H1 (cell line): ENCODE data around the gene MSMP. TPM values are rescaled to one million over a fixed set of nuclear protein-coding genes. Genes with fewer than 3 reads are reported as not detected.

Experiments used
- CTCF ChIA-PET: fragments of 300-600 bp; sonication (Branson Sonifier 250); formaldehyde crosslinking; loops from one replicate; lab custom pipeline; 2021; ENCODE audit not compliant: partially characterized antibody; lab: Charles Lee
- POLR2A ChIA-PET: fragments of 300-600 bp; sonication (Branson Sonifier 250); formaldehyde crosslinking; loops from one replicate; lab custom pipeline; 2021; ENCODE audit warnings: inconsistent platforms; ENCODE audit not compliant: partially characterized antibody; lab: Charles Lee
- DNase-seq, 2 experiments: peaks; one replicate each; pipeline versions ENCODE4 v3.0.0 to v3.0.0-alpha.2; 2010 to 2022; ENCODE audit warnings: low spot score in 2 of 2, low read depth in 1 of 2, mixed read lengths in 1 of 2
- FAIRE-seq: peaks from 2 replicates; lab custom pipeline; 2011; peaks lifted over from hg19 to GRCh38; lab: Jason Lieb, UNC
- H2AFZ ChIP-seq: 2 replicates; pipeline ENCODE4 v1.8.1; 2012; ENCODE audit warnings: low read length, inconsistent platforms
- H2AK5ac ChIP-seq: 2 replicates; pipeline ENCODE4 v1.6.1; 2013; ENCODE audit warnings: low read depth, low read length
- H2BK120ac ChIP-seq: replicated peaks from 2 replicates; pipeline ENCODE3; 2013; ENCODE audit warnings: low read depth, low read length, inconsistent platforms
- H2BK12ac ChIP-seq: 2 replicates; pipeline ENCODE4 v1.6.1; 2013; ENCODE audit warnings: low read depth, low read length
- H2BK15ac ChIP-seq: 2 replicates; pipeline ENCODE4 v1.6.1; 2013; ENCODE audit warnings: low read length
- H2BK20ac ChIP-seq: 2 replicates; pipeline ENCODE4 v1.6.1; 2013; ENCODE audit warnings: low read length
- H2BK5ac ChIP-seq: 2 replicates; pipeline ENCODE4 v1.6.1; 2013; ENCODE audit warnings: low read depth, low read length
- H3K14ac ChIP-seq: 2 replicates; pipeline ENCODE4 v1.6.1; 2013; ENCODE audit warnings: inconsistent platforms; ENCODE audit not compliant: insufficient read length
- H3K18ac ChIP-seq: 2 replicates; pipeline ENCODE4 v1.6.1; 2013; ENCODE audit warnings: low read length; ENCODE audit errors: extremely low read depth
- H3K23ac ChIP-seq: 2 replicates; pipeline ENCODE4 v1.6.1; 2013; ENCODE audit warnings: inconsistent platforms; ENCODE audit not compliant: insufficient read length
- H3K23me2 ChIP-seq: 2 replicates; pipeline ENCODE4 v1.6.1; 2013; ENCODE audit warnings: low read depth, low read length
- H3K27ac ChIP-seq: 2 replicates; pipeline ENCODE4 v1.6.1; 2011; ENCODE audit warnings: low read depth, low read length, inconsistent platforms
- H3K27me3 ChIP-seq, 4 experiments: replicated peaks in 1 of 4; 1 replicate in 1 of 4; 2 replicates in 3 of 4; pipeline versions ENCODE4 v1.6.1 to v1.8.1; 2011 to 2013; ENCODE audit warnings: low read length in 3 of 4, mild to moderate bottlenecking in 3 of 4, inconsistent platforms in 2 of 4, mixed read lengths in 2 of 4, moderate library complexity in 1 of 4; ENCODE audit not compliant: control insufficient read depth in 3 of 4, insufficient read depth in 3 of 4; ENCODE audit errors: extremely low read depth in 1 of 4
- H3K36me3 ChIP-seq, 4 experiments: 2 replicates each; pipeline versions ENCODE4 v1.6.1 to v1.8.1; 2011 to 2013; ENCODE audit warnings: mild to moderate bottlenecking in 4 of 4, low read length in 3 of 4, moderate library complexity in 2 of 4, control low read depth in 1 of 4, inconsistent platforms in 1 of 4; ENCODE audit not compliant: insufficient read depth in 4 of 4, control insufficient read depth in 2 of 4
- H3K4ac ChIP-seq: replicated peaks from 2 replicates; pipeline ENCODE3; 2013; ENCODE audit warnings: low read length, low read depth, mixed read lengths, inconsistent platforms; ENCODE audit not compliant: insufficient read length
- H3K4me1 ChIP-seq, 4 experiments: replicated peaks in 1 of 4; 1 replicate in 1 of 4; 2 replicates in 3 of 4; pipeline versions ENCODE4 v1.6.1 to v1.8.1; 2011 to 2013; ENCODE audit warnings: low read length in 3 of 4, inconsistent platforms in 2 of 4, mixed read lengths in 1 of 4; ENCODE audit not compliant: insufficient read depth in 4 of 4, control insufficient read depth in 3 of 4
- H3K4me2 ChIP-seq, 2 experiments: 2 replicates each; pipeline versions ENCODE4 v1.6.1 to v1.8.1; 2011 to 2013; ENCODE audit warnings: low read depth in 2 of 2, low read length in 2 of 2, control low read depth in 1 of 2, inconsistent platforms in 1 of 2, mild to moderate bottlenecking in 1 of 2; ENCODE audit not compliant: insufficient read depth in 1 of 2
- H3K4me3 ChIP-seq, 4 experiments: fragments of 200-600, 300-600 bp in 1 of 4; sonication (generic), shearing (Covaris generic), sonication (Bioruptor Twin) in 1 of 4; 2 replicates each; pipeline versions ENCODE4 v1.5.1 to v1.8.1; 2011 to 2016; ENCODE audit warnings: low read length in 4 of 4, low read depth in 3 of 4, control low read depth in 2 of 4, inconsistent platforms in 2 of 4, mild to moderate bottlenecking in 2 of 4, mixed read lengths in 1 of 4, moderate library complexity in 1 of 4; ENCODE audit not compliant: insufficient read depth in 2 of 4; ENCODE audit errors: extremely low read depth in 1 of 4
- H3K56ac ChIP-seq: replicated peaks from 2 replicates; pipeline ENCODE3; 2013; ENCODE audit warnings: low read depth, mild to moderate bottlenecking, mixed read lengths, low read length, inconsistent platforms; ENCODE audit not compliant: insufficient read length
- H3K79me1 ChIP-seq: 2 replicates; pipeline ENCODE4 v1.6.1; 2013; ENCODE audit warnings: low read depth, low read length, control low read depth
- H3K79me2 ChIP-seq, 2 experiments: 2 replicates each; pipeline versions ENCODE4 v1.6.1 to v1.8.1; 2012 to 2013; ENCODE audit warnings: low read length in 2 of 2, mild to moderate bottlenecking in 2 of 2, inconsistent platforms in 1 of 2; ENCODE audit not compliant: insufficient read depth in 2 of 2, control insufficient read depth in 1 of 2
- H3K9ac ChIP-seq, 4 experiments: replicated peaks in 1 of 4; 1 replicate in 1 of 4; 2 replicates in 3 of 4; pipeline versions ENCODE4 v1.6.1 to v1.8.1; 2011 to 2013; ENCODE audit warnings: low read depth in 3 of 4, low read length in 3 of 4, control low read depth in 2 of 4, mild to moderate bottlenecking in 2 of 4, moderate library complexity in 2 of 4, inconsistent platforms in 1 of 4; ENCODE audit errors: extremely low read depth in 1 of 4
- H3K9me3 ChIP-seq, 2 experiments: 2 replicates each; pipeline versions ENCODE4 v1.6.1 to v1.8.1; 2012 to 2013; ENCODE audit warnings: mild to moderate bottlenecking in 2 of 2, moderate library complexity in 2 of 2, control low read depth in 1 of 2, inconsistent platforms in 1 of 2, low read depth in 1 of 2, low read length in 1 of 2, mixed read lengths in 1 of 2; ENCODE audit not compliant: insufficient read depth in 2 of 2
- H4K20me1 ChIP-seq, 2 experiments: replicated peaks in 1 of 2; 2 replicates each; pipeline versions ENCODE3 to v1.8.1; 2011 to 2013; ENCODE audit warnings: inconsistent platforms in 2 of 2, low read length in 2 of 2, mild to moderate bottlenecking in 1 of 2; ENCODE audit not compliant: insufficient read depth in 2 of 2, control insufficient read depth in 1 of 2
- H4K5ac ChIP-seq: 2 replicates; pipeline ENCODE4 v1.6.1; 2013; ENCODE audit warnings: low read length, low read depth, mixed read lengths, inconsistent platforms; ENCODE audit not compliant: insufficient read length
- H4K8ac ChIP-seq: 2 replicates; pipeline ENCODE4 v1.8.0; 2013; ENCODE audit warnings: mild to moderate bottlenecking, moderate library complexity, low read length, inconsistent platforms; ENCODE audit not compliant: insufficient read depth; ENCODE audit errors: extremely low read depth
- H4K91ac ChIP-seq: replicated peaks from 2 replicates; pipeline ENCODE3; 2013; ENCODE audit warnings: low read length, mixed read lengths, inconsistent platforms; ENCODE audit not compliant: insufficient read length
- ASH2L ChIP-seq: fragments of 200-600, 300-600 bp; sonication (generic); IDR thresholded peaks from one replicate; pipeline ENCODE4 v1.7.1; 2017; ENCODE audit warnings: low read length
- KDM4A ChIP-seq: IDR thresholded peaks from one replicate; pipeline ENCODE4 v1.7.1; 2012; ENCODE audit warnings: low read depth, mild to moderate bottlenecking, moderate library complexity, low read length, inconsistent platforms; ENCODE audit not compliant: severe bottlenecking
- NRF1 ChIP-seq: IDR thresholded peaks from 2 replicates; pipeline ENCODE4 v1.6.1; 2011; ENCODE audit warnings: mild to moderate bottlenecking, low read depth, low read length, improper control_type of control experiment
- SAP30 ChIP-seq: fragments of 300-600 bp; sonication (generic); IDR thresholded peaks from 2 replicates; pipeline ENCODE4 v1.7.1; 2012; ENCODE audit warnings: low read length, moderate library complexity, mild to moderate bottlenecking, inconsistent platforms; ENCODE audit not compliant: insufficient read depth, insufficient replicate concordance
- SIN3A ChIP-seq, 2 experiments: IDR thresholded peaks in 1 of 2; conservative IDR thresholded peaks in 1 of 2; 2 replicates each; pipeline ENCODE4 v1.6.1; 2011 to 2012; ENCODE audit warnings: low read length in 2 of 2, improper control_type of control experiment in 1 of 2, low read depth in 1 of 2, mild to moderate bottlenecking in 1 of 2
- SRF ChIP-seq: IDR thresholded peaks from 2 replicates; pipeline ENCODE4 v1.6.1; 2011; ENCODE audit warnings: mild to moderate bottlenecking, low read depth, low read length, moderate library complexity
- YY1 ChIP-seq: IDR thresholded peaks from 2 replicates; pipeline ENCODE4 v1.6.1; 2011; ENCODE audit warnings: low read depth, mild to moderate bottlenecking, low read length
- WGBS, 2 experiments: shearing (Covaris generic) in 1 of 2; methylation state at CpG; one replicate each; pipeline versions ENCODE4 v1.1.6 to v1.1.7; 2013 to 2015; ENCODE audit warnings: low lambda C conversion rate in 2 of 2, mixed read lengths in 2 of 2, inconsistent platforms in 1 of 2, low coverage in 1 of 2, missing lambda C conversion rate in 1 of 2; ENCODE audit not compliant: insufficient replicate concordance in 2 of 2, insufficient coverage in 1 of 2, insufficient read length in 1 of 2; ENCODE audit errors: extremely low coverage in 1 of 2, missing lambda C conversion rate in 1 of 2; 5-methylcytosine and 5-hydroxymethylcytosine counted together
- polyA plus RNA-seq, 7 experiments: library from polyadenylated mRNA; depleted of rRNA in 3 of 7; stranded (reverse) in 5 of 7; unstranded in 2 of 7; fragments of >200 nt in 5 of 7; fragments of 200-250 nt in 2 of 7; gene quantifications; 1 replicate in 5 of 7; 2 replicates in 1 of 7; 4 replicates in 1 of 7; pipeline versions ENCODE4 v1.2.1 to v1.2.3, GENCODE V29; 2011 to 2013; ENCODE audit warnings: missing spikeins in 2 of 7, mixed read lengths in 2 of 7
- total RNA-seq: library from RNA; stranded (reverse); fragmentation: NEBNext Ultra II Directional; extraction: Animal tissue kit (Norgen Biotek cat#: 25700); gene quantifications from 2 replicates; pipeline ENCODE4 v1.2.1, GENCODE V29; 2021
- TF ChIP-seq, protein P1 (sequence below): IDR thresholded peaks from 2 replicates; pipeline ENCODE4 v1.6.1; 2012; ENCODE audit warnings: inconsistent platforms

MSMP gene
- total and polyA plus RNA-seq, 2 of the 8 experiments (the other 6 are each of a cell fraction or from before 2014, with no cell fraction given): 0.53 TPM; not detected in 1

DNA sequence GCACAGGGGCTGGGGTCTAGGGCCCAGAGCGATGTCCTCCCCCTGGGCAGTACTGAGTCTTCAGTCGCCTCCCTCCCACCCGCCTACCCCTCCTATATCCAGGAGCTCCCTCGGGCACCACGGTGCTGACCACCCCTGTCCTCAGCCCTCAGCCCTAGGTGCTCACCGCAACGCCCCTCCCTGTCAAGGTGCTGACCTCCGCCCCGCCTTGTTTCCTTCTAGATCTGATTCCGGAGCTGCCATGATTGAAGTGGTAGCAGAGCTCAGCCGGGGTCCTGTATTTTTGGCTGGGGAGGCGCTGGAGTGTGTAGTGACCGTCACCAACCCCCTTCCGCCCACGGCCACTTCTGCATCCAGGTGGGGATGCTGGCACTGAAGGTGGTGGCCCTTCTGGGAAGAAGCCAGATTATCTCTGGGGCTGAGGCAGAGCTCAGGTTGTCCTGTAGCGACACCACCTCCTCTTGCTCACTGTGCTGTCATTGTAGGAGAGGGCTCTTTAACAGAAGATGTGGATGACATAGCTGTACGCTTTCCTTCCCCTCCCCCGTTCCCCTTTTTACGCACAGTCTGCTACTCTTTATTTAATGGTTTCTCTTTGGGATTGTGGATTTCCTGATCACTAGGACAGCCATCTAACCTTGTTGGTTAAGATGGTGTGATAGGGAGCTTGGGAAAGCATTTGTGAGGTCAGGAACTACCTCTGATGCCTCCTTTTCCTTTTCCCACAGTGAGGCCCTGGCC lies 4.4 kb downstream of the MSMP start:
- Histone ChIP-seq H3K27me3 (no peaks in the 10 kb centered on the region), H4K8ac (peak overlapping the region; percentile 70; the same call in 1 of the 2 replicates), H4K91ac (no peak overlapping the region), H2BK5ac (peak overlapping the region; percentile 80), H3K27ac (0 out of 2 replicates have a peak overlapping the region, but pooled peaks have one; percentile 38), H4K20me1 (peaks cover 11 to 19% of the 10 kb centered on the region in 2 experiments), H3K4ac (no peak overlapping the region), H4K5ac (peak overlapping the region; percentile 84), H2BK20ac (no peak overlapping the region), H3K79me2 (peaks cover 21 to 35% of the 10 kb centered on the region in 2 experiments), H3K4me2 (peak overlapping the region; percentile 98 to 99), H3K56ac (no peak overlapping the region), H3K14ac (no peak overlapping the region), H2AK5ac (no peak overlapping the region), H3K18ac (no peak overlapping the region), H3K36me3 (peaks cover 3 to 26% (median 15%) of the 10 kb centered on the region in 4 experiments; a peak in 6 of 8 replicates), H3K4me1 (peaks cover 0 to 19% (median 5%) of the 10 kb centered on the region in 4 experiments; a peak in 5 of 7 replicates), H3K4me3 (peak overlapping the region; percentile 88 to 98 (median 94)), H2AFZ (peak overlapping the region; percentile 30; the same call in 1 of the 2 replicates), H3K23me2 (peaks cover 11% of the 10 kb centered on the region), H3K23ac (no peak overlapping the region), H3K79me1 (peaks cover 9% of the 10 kb centered on the region; the same call in 1 of the 2 replicates), H2BK15ac (no peak overlapping the region; the same call in 1 of the 2 replicates), H2BK12ac (0 out of 2 replicates have a peak overlapping the region, but pooled peaks have one; percentile 12), H3K9me3 (no peaks in the 10 kb centered on the region), H3K9ac (peak overlapping the region in 3 of 4 experiments; percentile 57 to 69 (median 66); a peak in 6 of 7 replicates), H2BK120ac (no peak overlapping the region)
- ChIA-PET POLR2A (interaction anchor here (1.2 to 7.0 kb wide), 12 partner anchors 9 to 85 kb away, joined by 3 to 59 read pairs (median 8); partner anchors contain the start of genes ARHGEF39, CREB3, TLN1 and TPM2), CTCF (interaction anchor here (0.5 to 7.2 kb wide), 12 partner anchors 9 to 258 kb away, joined by 3 to 87 read pairs (median 4); partner anchors contain the start of genes CREB3 and TLN1)
- FAIRE-seq (no peak), DNase-seq (no peak)
- 15% methylated on average over 18 of the region's 19 CpGs; no CpG with 5 or more reads in 1 of the 2 experiments for WGBS, 2 experiments
- TF ChIP-seq KDM4A: peak; percentile 25
- 0 out of 2 replicates have a peak, but pooled peaks have one; percentile 21 for TF ChIP-seq YY1
- TF ChIP-seq SAP30: peak; percentile 80
- TF ChIP-seq ASH2L: no peak
- TF ChIP-seq, protein P1, sequence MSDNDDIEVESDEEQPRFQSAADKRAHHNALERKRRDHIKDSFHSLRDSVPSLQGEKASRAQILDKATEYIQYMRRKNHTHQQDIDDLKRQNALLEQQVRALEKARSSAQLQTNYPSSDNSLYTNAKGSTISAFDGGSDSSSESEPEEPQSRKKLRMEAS: no peak
- no peak for TF ChIP-seq SRF
- TF ChIP-seq SIN3A (conservative IDR thresholded peaks at IDR 0.05 in 1 of 2, IDR thresholded peaks at IDR 0.05 in 1 of 2; ENCODE audit: low read depth in 1 of 2, low read length in 2 of 2): peak; percentile 28 to 43; a peak in 2 of 4 replicates
- no peak for TF ChIP-seq NRF1
